Measurements from ENCODE around the gene TMEM117.
"Not testable (repeated sequence)": the region's sequence is repeated elsewhere in the genome, so short reads cannot be mapped to it uniquely, and the experiment has no call there.

The TMEM117 gene

DNA sequence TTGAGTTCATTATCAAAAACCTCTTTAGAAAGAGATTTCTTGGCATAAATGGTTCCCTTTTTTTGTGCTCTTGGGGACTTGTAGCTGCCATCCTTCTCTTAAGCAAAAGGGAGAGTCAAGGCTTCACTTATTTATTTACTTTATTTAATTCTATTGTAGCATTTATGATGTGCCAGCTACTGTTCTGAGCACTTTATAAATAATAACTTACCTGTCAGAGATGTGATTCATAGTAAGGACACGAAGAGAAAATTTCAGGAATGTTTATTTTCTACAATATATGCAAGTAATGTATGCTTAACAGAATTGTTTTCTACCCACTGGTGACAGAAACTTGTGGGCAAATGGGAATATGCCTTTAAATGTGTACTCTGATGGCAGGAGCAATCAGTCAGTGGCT lies 33.3 kb downstream of the TMEM117 start:
- no peak for TF ChIP-seq CTCF (IDR thresholded peaks at IDR 0.05; ENCODE audit: low read depth, low read length, missing control alignments)
- no peak overlapping the region for H3K4me3 ChIP-seq (ENCODE audit: low read depth, low read length)
- DNase-seq (ENCODE audit: low read depth), result no peak

DNA sequence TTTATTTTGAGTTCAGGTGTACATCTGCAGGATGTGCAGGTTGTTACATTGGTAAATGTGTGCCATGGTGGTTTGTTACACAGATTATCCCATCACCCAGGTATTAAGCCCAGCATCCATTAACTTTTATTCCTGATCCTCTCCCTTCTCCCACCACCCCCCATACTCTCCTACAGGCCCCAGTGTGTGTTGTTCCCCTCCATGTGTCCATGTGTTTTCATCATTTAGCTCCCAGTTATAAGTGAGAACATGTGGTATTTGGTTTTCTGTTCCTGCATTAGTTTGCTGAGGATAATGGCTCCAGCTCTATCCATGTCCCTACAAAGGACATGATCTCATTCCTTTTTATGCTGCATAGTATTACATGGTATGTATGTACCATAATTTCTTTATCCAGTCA lies 33.9 kb downstream of the TMEM117 start:
- not testable (repeated sequence) for H3K4me3 ChIP-seq (ENCODE audit: low read depth, low read length); DNase-seq (ENCODE audit: low read depth)

DNA sequence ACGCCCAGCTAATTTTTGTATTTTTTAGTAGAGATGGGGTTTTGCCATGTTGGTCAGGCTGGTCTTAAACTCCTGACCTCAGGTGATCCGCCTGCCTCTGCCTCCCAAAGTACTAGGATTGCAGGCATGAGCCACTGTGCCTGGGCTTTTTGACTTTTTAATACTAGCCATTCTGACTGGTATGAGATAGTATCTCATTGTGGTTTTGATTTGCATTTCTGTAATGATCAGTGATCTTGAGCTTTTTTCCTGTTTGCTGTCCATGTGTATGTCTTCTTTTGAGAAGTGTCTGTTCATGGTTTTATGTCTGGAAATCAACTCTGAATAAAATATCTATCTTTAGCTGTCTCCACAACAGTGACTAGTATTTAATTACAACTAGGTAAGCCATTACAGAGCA lies 35.4 kb downstream of the TMEM117 start:
- not testable (repeated sequence) for DNase-seq (ENCODE audit: low read depth); H3K4me3 ChIP-seq (ENCODE audit: low read depth, low read length)

GRCh38 chr12:43872396-43872795 lies 36.5 kb downstream of the TMEM117 start:
- H3K4me3 ChIP-seq (ENCODE audit: low read depth, low read length), result no peak overlapping the region
- no peak for TF ChIP-seq CTCF (IDR thresholded peaks at IDR 0.05; ENCODE audit: low read depth, low read length, missing control alignments)
- no peak for DNase-seq (ENCODE audit: low read depth)

GRCh38 chr12:43878050-43878449 lies 42.2 kb downstream of the TMEM117 start:
- H3K4me3 ChIP-seq (ENCODE audit: low read depth, low read length), result no peak overlapping the region
- TF ChIP-seq CTCF (IDR thresholded peaks at IDR 0.05; ENCODE audit: low read depth, low read length, missing control alignments), result no peak
- DNase-seq (ENCODE audit: low read depth), result no peak

DNA sequence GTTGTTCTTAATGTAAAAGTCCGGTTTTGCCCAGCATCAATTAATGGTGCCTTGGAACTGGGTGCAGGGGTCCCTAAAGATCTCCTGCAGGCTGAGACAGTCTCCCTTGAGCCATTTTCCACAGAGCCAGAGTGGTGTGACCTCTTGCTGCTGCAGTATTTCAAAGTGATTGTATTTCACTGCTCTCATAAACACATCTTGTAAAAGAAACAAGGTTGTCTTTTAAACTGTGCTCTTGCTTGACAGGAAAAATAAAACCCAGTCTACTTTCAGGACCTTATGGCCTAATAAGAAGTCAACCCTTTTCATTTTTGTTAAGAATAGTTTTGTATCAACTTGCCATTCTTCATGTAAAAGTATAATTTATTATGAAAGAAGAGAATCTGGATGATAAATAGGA lies 44.7 kb downstream of the TMEM117 start:
- DNase-seq (ENCODE audit: low read depth), result no peak
- TF ChIP-seq CTCF (IDR thresholded peaks at IDR 0.05; ENCODE audit: low read depth, low read length, missing control alignments), result no peak
- H3K4me3 ChIP-seq (ENCODE audit: low read depth, low read length), result no peak overlapping the region

GRCh38 chr12:43882578-43883178 lies 46.8 kb downstream of the TMEM117 start:
- peak; percentile 16 for DNase-seq (ENCODE audit: low read depth)
- TF ChIP-seq CTCF (IDR thresholded peaks at IDR 0.05; ENCODE audit: low read depth, low read length, missing control alignments), result peak; percentile 74

GRCh38 chr12:43883311-43883710 lies 47.4 kb downstream of the TMEM117 start:
- H3K4me3 ChIP-seq (ENCODE audit: low read depth, low read length), result no peak overlapping the region
- no peak for TF ChIP-seq CTCF (IDR thresholded peaks at IDR 0.05; ENCODE audit: low read depth, low read length, missing control alignments)
- DNase-seq (ENCODE audit: low read depth), result no peak

More at GRCh38 chr12:43882578-43883178, 46.8 kb downstream of the TMEM117 start:
- no peak overlapping the region for H3K4me3 ChIP-seq (ENCODE audit: low read depth, low read length)

Measured in GM12864 (cell line).